Measurements from ENCODE around the gene JARID2.

DNA sequence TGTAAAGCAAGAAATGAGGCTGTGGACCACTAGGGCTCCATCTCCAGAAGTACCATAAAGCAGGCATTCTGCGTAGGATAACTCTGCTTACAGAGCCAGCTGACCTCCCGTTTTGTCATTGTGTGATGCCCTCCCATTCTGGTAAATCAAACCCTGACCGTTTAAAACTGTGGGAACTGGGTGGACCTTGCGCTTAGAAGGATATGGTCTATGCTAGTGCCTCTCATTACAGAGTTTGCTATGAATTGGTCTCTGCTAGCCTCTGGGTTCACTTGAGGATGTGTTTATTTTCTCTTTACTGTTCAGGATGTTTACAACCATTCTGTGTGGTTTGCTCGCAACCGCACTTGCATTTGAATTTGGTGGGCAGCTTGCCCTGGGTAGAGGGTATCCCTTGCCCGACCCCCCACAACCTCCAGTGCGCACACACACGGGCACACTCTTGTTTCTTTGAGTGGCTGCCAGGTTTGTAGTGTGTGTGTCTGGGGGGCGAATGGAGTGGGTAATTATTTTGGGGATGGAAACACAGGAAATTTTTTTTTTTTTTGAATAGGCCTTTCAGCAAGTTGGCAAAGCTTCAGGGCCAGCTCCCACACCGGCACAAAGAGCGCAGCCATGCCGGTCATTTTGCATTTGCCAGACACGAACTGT, 198.3 kb downstream of the JARID2 start:
- TF ChIP-seq POLR2A (IDR thresholded peaks at IDR 0.05; ENCODE audit: low read depth, low read length) = no peak
- TF ChIP-seq POLR2AphosphoS5 (IDR thresholded peaks at IDR 0.05; ENCODE audit: low read depth, low read length) = no peak
- TF ChIP-seq TAF1 (IDR thresholded peaks at IDR 0.05; ENCODE audit: low read depth, low read length) = no peak
- TF ChIP-seq PAX5 (IDR thresholded peaks at IDR 0.05; ENCODE audit: insufficient read depth, low read length, severe bottlenecking) = no peak
- TF ChIP-seq SPI1 (IDR thresholded peaks at IDR 0.05; ENCODE audit: low read depth, low read length) = no peak
- TF ChIP-seq POU2F2 (IDR thresholded peaks at IDR 0.05; ENCODE audit: low read depth, low read length) = no peak
